ENCODE data around the gene PRKAA1.

PRKAA1 gene

DNA sequence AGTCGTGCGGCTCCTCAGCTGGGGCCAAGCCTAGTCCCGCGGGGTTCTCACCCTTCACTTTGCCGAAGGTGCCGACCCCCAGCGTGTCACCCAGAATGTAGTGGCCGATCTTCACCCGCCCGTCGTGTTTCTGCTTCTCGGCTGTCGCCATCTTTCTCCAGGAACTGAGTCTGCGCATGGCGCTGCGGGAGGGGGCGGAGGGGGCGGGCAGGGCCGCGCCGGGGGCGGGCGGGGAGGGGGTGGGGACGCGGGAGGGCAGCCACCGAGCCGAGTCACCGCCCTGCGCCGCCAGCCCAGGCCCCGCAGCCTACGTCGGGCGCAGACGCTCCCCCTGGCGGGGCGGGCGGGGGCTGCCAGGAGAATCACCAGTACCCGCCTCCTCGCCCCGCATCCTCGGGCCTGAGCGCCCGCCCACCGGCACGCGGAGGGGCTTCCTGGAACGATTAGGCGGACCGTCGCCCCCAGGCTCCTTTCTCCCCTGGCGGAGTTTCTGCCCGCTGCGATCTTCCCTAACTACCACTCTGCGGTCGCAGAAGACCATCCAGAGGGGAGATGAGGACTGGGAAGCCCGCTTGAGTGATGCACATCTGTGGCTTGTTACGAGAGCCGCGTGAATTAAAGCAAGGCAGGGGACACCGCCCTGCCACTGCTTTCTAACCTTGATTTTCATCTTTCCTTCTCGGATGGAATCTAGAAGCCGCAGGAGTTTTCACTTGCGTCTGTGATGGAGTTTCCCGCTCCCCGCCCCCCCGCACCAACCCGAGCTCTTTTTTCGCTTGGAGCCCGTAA lies at the start of gene PRKAA1:
Gene PRKAA1, minus strand, starts transcription at position 363 of the 789 bp plus-strand sequence. Its CDS starts 185 bp downstream, at position 178.
- no peak for FAIRE-seq

DNA sequence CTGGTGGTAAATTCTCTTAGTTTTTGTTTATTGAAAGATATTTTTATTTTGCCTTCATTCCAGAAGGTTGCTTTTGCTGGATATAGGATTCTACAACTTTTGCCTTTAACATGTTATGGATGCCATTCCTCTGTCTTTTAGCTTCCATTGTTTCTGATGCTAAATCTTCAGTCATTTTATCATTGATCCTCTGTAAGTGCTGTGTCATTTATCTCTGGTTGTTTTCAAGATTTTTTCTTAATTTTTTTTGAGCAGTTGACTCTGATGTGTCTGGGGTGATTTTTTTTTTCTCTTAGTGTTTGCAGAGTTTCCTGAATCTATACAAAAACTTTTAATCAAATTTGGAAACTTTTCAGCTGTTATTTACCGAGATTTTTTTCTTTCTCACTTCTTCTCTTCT lies 49.4 kb upstream of the PRKAA1 start:
- no peak for FAIRE-seq

DNA sequence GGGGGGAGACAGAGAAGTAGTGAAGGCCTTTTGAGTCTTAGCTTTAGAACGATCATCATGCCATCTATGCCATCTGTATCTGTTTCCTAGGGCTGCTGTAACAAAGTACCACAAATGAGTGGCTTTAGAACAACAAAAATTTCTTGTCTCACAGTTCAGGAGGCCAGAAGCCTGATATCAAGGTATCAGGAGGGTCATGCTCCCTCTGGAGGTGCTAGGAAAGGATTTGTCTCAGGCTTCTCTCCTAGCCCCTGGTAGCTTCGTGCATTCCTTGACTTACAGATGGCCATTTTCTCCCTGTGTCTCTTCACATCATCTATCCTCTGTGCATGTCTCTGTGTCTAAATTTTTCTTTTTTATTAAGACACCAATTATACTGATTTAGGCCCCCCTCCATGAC lies 48.2 kb upstream of the PRKAA1 start:
- no peak for FAIRE-seq

DNA sequence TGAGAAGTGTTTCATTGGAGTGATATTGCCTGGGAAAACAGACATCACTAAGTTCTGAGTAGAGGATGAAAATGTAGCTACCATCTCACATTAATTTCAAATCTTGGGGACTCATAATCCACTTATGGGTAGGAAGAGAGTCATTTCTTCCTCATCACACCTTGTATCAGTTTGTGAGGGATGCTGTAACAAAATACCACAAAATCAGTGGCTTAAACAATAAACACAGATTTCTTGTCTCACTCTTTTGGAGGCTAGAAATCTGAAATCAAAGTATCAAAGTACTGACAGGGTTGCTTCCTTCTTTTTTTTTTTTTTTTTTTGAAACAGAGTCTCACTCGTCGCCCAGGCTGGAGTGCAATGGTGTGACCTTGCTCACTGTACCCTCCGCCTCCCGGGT lies 46.4 kb upstream of the PRKAA1 start:
- FAIRE-seq, result no peak

DNA sequence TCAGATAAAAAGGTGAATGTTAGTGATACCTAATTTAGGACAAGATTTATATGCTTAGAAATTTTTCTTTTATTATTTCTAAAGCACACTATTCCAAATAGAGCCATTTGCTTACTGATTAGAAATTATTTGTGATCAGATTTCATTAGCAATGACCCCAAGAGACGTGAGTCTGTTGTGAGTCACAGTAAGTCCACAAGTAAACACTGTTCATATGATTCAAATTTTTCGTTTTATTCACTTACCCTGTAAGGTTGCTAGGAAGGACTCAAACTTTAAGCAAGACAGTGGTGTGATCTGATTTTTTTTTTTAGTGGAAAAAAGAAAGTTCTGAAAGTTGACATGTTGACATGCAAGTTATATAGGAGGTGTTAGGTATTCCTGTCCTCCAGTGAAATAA lies 44.2 kb upstream of the PRKAA1 start:
- FAIRE-seq, result no peak

DNA sequence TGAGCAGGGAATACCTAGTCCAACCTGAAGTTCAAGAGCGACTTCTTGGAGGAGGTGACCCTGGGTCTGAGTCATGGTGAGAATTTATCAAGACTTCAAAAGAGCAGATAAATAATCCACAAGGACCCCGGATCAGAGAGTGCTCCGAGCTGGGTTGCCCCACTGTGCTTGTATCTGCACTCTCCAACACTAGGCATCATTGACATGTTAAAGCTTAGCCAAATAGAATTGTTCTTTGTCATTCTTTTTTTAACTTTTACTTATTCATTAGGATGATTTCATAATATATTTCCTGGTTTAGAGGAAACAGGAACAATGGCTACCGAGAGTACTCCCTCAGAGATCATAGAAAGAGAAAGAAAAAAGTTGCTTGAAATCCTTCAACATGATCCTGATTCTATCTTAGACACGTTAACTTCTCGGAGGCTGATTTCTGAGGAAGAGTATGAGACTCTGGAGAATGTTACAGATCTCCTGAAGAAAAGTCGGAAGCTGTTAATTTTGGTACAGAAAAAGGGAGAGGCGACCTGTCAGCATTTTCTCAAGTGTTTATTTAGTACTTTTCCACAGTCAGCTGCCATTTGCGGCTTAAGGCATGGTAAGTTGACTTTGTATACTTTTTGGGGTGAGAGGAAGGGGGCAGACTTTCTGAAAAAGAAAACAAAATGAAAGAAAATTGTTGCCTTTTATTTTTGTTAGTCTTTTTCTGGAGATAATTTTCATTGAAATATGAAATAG lies 43.1 kb upstream of the PRKAA1 start, which contains the start of gene CARD6:
Gene CARD6, plus strand, starts transcription at position 300 of the 738 bp plus-strand sequence. Its CDS starts 16 bp downstream, at position 316.
- no peak for FAIRE-seq

DNA sequence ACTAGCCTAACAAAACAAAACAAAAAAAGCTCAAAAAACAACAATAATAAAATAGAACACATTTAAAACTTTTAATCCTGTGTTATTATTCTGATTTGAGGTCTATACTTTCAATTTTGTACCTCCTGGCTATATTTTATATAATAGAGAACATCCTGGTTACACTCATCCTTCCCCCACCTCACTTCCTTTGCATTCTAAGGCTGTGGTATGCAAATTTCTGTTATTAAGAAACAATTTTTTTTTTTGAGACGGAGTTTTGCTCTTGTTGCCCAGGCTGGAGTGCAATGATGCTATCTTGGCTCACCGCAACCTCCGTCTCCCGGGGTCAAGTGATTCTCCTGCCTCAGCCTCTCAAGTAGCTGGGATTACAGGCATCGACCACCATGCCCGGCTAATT lies 39.9 kb upstream of the PRKAA1 start:
- FAIRE-seq, result no peak

DNA sequence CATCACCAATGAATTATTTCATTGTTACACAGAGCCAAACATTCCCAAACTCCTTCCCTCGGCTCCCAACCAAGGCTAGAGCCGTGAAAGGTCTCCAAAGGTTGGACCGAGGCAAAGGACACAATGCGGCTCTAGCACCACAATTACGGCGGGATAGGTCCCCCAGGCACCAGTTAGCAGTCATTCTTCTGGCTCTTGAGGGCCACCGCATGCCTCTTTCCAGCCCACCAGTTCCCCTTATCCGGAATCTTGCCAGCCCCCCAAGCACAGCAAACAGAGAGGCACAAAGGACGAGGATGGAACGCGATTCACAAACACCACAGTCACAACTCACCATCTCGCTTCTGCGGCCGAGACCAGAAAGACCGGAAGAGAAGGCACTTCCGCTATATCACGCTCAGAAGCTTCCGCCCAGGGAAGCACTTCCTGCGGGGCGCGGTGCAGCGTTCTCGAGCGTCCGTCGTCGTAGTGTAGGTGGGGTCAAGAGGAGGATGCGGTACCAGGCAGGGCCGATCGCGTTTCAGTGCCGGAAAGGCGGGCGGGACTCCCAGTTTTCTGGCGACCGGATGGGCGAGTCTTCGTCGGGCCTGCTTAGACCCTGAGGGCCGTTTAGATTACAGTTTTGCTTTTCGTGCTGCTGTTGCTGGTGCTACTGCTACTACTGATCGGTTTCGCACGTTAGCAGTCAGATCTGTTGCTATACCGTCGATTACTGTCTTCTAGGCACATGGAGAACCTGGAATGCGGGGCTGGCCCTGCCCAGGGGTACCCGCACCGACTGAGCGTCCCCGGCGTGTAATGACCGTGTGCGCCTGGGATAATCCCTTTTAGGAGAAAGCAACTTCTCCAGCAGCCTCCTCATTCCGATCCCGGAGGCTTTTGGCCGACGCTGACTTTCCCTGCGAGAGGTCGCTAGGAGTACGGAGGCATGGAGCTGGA lies 36.9 kb upstream of the PRKAA1 start, which contains the start of gene RPL37:
Gene RPL37, minus strand, starts transcription at position 374 of the 939 bp plus-strand sequence. Its CDS starts 37 bp downstream, at position 337.
- peak; percentile 46 for FAIRE-seq

DNA sequence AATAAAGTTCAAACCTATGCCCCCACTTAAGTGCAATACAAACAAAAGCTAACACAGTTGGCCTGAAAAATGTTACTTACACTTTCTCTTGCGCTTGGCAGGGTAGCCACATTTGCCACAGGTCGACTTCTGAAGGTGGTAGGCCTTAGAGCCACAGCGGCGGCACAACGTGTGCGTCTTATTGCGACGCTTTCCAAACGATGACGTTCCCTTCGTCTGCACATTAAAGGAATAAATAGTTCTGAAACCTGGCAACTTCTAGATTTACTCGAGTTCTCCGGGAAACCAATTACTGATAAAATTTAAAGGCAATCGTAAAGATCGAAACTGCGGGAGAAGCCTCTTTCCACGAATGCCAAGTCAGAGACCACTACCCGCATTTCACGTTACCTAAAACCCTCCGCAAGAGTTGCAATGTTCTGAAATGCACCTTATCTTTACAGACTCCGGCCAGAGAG lies 36.2 kb upstream of the PRKAA1 start:
- FAIRE-seq, result no peak

DNA sequence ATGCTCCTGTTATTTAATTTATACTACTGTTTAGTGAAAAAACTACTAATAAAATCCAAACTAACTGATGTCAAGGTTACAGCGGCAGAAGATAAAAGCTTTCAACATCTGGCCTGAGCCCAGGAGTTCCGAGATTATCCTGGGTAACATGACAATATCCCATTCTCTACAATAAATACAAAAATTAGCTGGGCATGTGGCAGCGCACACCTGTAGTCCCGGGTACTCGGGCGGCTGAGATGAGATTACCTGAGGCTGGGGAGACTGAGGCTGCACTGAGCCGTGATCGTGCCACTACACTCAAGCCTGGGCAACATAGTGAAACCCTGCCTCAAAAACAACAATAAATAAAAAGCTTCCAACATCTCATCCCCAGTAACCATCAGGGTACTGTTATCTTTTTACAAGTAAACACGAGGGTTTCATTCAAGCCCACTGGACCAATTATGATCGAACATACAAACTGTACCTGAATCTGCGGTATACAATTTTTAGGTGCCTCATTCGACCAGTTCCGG lies 35.6 kb upstream of the PRKAA1 start:
- no peak for FAIRE-seq

DNA sequence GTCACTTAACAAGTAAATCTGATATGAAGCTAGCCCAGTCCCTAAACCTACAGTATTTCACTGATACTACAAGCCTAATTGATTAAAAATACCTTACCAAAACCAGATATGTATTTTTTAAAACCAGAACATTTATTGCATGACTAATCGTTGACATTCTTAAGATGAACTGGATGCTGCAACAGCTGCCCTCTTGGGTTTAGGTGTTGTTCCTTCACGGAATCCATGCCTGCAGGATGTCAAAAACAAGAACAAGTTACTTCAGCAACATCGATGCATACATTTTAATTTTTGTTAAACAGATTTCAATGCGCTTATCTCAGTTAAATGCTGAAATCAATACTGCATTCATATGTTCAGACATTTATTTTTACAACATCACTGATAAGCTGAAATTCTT lies 34.2 kb upstream of the PRKAA1 start:
- FAIRE-seq, result no peak

DNA sequence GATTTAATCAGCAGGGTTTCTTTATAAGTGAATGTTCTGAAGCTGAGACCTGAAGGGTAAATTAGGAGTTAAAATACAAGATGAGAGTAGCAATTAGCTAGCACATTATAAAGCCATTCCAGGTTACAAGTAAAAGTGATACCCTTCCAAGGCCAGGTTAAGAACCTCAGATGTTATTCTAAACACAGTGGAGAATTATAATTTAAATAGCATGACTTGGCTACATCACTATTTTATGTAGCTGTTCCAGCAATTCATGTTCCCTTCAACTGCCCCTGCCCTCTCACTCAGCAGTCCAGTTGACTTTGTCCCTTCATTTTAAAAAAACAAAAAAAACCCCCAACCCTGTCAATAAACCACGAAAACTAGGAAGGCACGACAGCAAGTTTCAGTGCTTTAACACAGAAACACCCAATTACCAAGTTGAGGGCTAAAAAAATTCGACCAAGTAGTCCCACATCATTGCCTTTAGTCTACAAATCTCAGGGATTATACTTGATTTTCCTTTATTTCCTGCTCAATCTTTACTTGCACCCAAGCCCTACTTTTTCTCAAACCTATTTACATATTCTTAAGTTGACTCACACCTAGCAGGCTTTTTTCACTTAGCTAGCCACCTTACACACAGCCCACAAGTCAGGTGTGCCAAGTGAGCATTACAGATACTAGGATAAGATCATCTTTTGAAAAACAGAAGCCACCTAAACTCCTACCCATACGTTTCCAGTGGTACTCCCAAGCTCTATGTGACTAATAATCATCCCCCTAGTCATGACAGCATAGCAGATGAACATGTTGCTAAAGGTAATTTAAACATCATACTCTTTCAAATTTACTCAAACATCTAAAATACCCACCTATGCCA lies 33.4 kb upstream of the PRKAA1 start:
- no peak for FAIRE-seq

DNA sequence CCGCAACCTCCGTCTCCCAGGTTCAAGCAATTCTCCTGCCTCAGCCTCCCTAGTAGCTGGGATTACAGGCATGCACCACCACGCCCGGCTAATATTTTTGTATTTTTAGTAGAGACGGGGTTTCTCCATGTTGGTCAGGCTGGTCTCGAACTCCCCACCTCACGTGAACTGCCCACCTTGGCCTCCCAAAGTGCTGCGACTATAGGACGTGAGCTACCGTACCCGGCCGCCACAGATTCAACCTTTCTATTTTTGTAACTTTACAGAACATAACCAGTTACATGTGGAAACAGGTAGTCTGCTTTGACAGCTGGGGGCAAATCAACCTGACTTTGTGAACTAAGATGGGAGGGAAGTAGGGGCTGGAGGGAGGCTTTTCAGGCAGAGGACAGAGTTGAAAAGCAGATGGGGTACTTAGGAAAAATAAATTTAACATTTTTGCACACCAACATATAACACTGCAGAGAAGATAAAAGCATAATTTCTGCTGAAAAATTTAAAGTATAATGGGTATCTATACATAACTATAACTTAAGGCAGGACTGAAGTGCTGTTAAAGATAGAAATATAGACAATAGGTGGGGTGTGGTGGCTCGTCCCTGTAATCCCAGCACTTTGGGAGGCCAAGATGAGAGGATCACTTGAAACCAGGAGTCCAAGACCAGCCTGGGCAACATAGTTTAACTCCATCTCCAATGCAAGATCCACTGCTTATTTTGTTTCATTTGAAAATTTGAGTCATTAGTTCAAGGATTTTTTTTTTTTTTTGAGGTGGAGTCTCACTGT lies 31.8 kb upstream of the PRKAA1 start:
- no peak for FAIRE-seq

DNA sequence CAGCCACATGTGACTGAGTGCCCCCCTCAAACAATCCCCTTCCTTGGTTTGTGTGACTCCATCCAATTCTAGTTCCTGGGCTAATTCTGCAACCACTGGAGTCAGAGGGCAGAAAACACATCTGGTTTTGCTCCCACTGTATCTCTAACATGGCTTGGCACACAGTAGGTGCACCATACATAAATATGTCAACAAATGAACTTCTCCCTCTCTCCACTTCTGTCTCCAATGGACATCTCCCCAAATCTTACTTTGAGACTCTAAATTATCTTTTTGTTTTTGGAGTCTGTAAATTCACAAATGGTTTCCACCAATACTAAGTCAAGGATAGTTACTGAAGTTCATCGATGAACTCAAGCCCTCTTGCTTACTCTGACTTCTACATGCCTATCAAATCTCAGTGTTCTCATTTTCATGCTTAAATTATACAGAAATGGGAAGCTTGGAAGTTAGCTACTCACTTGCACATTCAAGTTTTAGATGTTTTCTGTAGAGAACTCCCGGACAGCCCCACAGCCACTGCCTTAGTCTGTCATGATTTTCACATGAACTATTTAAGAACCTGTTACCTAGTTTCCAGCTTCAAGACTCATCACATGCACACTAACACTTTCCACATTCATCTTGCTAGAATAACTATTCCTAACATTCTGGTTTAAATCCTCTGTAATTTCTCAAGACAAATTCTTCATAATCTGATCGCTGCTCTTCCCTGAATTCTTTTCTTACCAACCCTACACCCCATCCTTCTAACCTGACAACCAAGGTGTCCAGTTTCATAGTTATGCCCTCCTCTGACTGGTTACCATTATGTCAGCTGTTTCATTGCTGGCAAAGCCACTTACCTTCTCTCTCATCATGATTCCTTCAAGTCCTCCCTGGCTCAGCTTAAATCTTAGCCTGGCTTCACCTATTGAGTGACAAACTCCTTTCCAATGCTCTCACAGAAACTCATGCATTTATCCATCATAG lies 30.8 kb upstream of the PRKAA1 start:
- no peak for FAIRE-seq

DNA sequence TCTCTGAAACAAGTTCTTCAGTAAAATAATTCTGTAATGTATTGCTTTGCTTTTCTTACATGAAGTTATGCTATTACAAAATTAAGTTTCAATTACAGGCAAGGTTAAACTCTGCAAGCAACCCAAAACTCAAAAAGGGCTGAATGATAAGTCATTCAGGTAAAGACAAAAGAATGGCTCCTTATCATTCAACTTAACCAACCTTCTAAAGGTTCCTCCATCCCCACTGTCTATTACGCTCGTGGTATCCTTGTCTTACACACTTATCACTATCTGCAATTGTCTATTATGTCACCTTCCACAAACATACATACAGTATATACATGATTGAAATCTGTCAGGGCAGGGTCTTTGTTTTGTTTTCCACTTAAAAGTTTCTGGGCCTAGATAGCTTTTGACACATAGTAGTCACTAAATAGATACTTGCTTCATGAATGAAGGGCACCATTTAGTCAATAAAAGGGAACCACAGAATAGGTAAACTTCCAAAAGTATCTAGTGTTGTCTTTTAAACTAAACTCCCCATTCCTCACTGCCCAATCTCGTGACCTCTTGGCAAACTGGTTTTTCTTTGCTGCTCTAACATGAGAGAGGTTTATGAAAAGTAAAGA lies 30.0 kb upstream of the PRKAA1 start:
- no peak for FAIRE-seq

DNA sequence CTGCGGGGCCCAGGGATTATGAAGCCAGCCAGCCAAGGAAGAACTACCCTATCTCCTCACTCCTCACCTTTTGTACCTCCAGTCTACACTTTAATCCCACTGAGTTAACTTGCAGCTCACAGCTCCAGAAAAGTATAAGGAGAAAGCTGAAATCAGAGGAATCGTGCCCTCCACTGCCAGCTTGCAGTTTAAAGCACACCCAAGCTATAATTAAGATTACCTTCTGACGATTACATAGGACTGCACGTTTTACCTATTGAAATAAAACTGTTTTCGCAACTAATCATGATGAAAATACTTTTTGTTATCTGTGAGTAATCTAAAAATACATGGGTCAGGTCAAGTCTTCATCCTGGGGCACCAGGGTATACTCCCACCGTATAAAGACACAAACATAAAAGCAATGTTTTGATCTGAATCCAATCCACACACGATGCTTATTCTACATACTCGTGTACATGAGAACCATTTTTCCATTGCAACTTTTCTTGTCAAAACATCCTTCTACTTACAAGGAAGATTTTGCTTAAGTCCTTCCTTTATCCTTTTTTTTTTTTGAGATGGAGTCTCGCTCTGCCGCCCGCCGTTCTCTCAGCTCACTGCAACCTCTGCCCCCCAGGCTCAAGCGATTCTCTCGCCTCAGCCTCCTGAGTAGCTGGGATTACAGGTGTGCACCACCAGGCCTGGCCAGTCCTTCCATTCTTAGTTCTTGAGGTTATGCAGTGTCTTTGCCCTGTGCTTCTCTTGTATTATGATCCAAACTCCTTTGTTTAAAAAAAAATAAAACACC lies 29.2 kb upstream of the PRKAA1 start:
- no peak for FAIRE-seq

DNA sequence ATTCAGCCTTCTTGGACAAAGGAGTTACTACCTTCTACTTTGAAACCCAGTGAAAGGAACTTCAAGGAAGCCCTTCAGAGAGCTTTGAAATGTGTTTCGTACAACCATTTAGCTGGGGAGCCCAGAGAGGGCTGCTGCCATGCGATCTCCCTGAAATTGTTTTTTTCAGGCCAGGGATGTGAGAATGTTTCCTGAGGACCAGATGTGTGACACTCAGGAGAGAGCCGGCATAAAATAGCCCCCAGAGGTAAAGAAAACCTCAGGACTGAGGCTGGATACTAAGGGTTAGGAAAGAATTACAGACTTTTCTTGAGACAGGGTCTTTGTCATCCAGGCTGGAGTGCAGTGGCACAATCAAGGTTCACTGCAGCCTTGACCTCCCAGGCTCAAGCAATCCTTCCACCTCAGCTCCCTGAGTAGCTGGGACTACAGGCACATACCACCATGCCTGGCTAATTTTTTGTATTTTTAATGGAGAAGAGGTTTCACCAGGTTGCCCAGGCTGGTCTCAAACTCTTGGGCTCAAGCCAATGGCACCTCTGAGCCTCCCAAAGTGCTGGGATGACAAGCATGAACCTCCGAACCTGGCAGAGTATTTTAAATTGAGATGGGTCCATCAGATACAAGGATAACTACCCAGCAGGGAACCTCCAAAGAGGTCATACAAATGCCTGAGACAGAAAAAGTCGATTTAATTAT lies 28.5 kb upstream of the PRKAA1 start:
- FAIRE-seq, result no peak
